Endodermal cell (in vitro differentiated cells): ENCODE measurements around the gene MAP3K20. TPM values are rescaled to one million over a fixed set of nuclear protein-coding genes. Genes with fewer than 3 reads are reported as not detected.

ENCODE experiments used
- DNase-seq: peaks from one replicate; pipeline ENCODE4 v3.0.0-alpha.2; 2017
- H3K27ac ChIP-seq: 2 replicates; pipeline ENCODE4 v1.5.1; 2013; ENCODE audit warnings: mild to moderate bottlenecking, low read depth, low read length, moderate library complexity
- H3K27me3 ChIP-seq: 2 replicates; pipeline ENCODE4 v1.6.1; 2013; ENCODE audit warnings: mild to moderate bottlenecking, low read length, moderate library complexity; ENCODE audit not compliant: insufficient read depth, control insufficient read depth, poor library complexity, severe bottlenecking
- H3K36me3 ChIP-seq: 2 replicates; pipeline ENCODE4 v1.7.0; 2013; ENCODE audit warnings: mild to moderate bottlenecking, low read length, moderate library complexity; ENCODE audit not compliant: control insufficient read depth, insufficient read depth
- H3K4me1 ChIP-seq: one replicate; pipeline ENCODE4 v1.7.0; 2013; ENCODE audit warnings: low read length; ENCODE audit not compliant: control insufficient read depth, insufficient read depth
- H3K4me3 ChIP-seq: 2 replicates; pipeline ENCODE4 v1.5.1; 2013; ENCODE audit warnings: mild to moderate bottlenecking, low read length, moderate library complexity
- H3K9ac ChIP-seq: 2 replicates; pipeline ENCODE4 v1.6.1; 2013; ENCODE audit warnings: mild to moderate bottlenecking, low read length, moderate library complexity; ENCODE audit not compliant: poor library complexity, severe bottlenecking; ENCODE audit errors: extremely low read depth
- H3K9me3 ChIP-seq: 2 replicates; pipeline ENCODE4 v1.6.1; 2013; ENCODE audit warnings: mild to moderate bottlenecking, low read length, moderate library complexity; ENCODE audit not compliant: control insufficient read depth
- H3K27ac Mint-ChIP-seq: 2 replicates; pipeline ENCODE4 v1.8.0; 2020; ENCODE audit warnings: mixed read lengths
- H3K27me3 Mint-ChIP-seq: 2 replicates; pipeline ENCODE4 v1.8.0; 2021; ENCODE audit warnings: mild to moderate bottlenecking, mixed read lengths; ENCODE audit not compliant: insufficient read depth
- H3K36me3 Mint-ChIP-seq: 2 replicates; pipeline ENCODE4 v1.8.0; 2020; ENCODE audit warnings: low read depth, mixed read lengths
- H3K4me1 Mint-ChIP-seq: 2 replicates; pipeline ENCODE4 v1.8.0; 2020; ENCODE audit warnings: mixed read lengths
- H3K4me3 Mint-ChIP-seq: 2 replicates; pipeline ENCODE4 v1.8.0; 2020; ENCODE audit warnings: mild to moderate bottlenecking, moderate library complexity, mixed read lengths
- H3K9me3 Mint-ChIP-seq: 2 replicates; pipeline ENCODE4 v1.8.0; 2020; ENCODE audit warnings: mild to moderate bottlenecking, mixed read lengths
- whole genome bisulfite sequencing, 2 experiments: methylation state at CpG; one replicate each; pipeline versions ENCODE4 v1.1.5 to v1.1.7; 2013; ENCODE audit warnings: missing lambda C conversion rate in 2 of 2, mixed read lengths in 1 of 2; ENCODE audit not compliant: insufficient coverage in 1 of 2, insufficient read length in 1 of 2; 5-methylcytosine and 5-hydroxymethylcytosine counted together
- total RNA-seq, 2 donors: library from RNA; stranded (reverse); fragmentation: NEBNext Ultra II Directional in 1 of 2; extraction: Animal tissue kit (Norgen Biotek cat#: 25700) in 1 of 2; gene quantifications; 2 replicates in 1 of 2; 3 replicates in 1 of 2; pipeline ENCODE4 v1.2.1, GENCODE V29; 2021
- TF ChIP-seq, protein P1 (sequence below): fragments of 200-600 bp; sonication (generic); conservative IDR thresholded peaks from 2 replicates; pipeline ENCODE4 v1.5.0; 2021; ENCODE audit warnings: antibody characterized with exemption, mild to moderate bottlenecking

The MAP3K20 gene
- total RNA-seq, 2 donors from 2014 or later, result 29.4 to 29.9 TPM

DNA sequence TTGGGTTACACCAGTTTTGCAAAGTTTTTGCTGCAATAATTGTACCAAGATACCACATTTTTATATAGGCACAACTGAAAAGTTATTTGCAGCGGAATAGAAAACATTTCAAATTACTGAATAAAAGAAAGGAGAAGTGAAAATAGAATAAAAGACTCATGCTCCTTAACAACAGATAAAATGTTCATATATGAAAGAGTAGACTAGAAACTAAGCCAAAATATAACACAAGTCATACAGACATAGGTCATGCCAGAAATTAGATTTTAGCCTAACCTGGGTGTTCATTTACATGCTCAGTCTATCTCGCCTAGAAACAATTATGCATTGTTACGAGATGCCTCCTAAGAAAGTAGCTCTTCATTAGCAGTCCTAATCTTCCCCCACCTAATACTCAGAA lies 16.4 kb upstream of the MAP3K20 start:
- TF ChIP-seq, protein P1, sequence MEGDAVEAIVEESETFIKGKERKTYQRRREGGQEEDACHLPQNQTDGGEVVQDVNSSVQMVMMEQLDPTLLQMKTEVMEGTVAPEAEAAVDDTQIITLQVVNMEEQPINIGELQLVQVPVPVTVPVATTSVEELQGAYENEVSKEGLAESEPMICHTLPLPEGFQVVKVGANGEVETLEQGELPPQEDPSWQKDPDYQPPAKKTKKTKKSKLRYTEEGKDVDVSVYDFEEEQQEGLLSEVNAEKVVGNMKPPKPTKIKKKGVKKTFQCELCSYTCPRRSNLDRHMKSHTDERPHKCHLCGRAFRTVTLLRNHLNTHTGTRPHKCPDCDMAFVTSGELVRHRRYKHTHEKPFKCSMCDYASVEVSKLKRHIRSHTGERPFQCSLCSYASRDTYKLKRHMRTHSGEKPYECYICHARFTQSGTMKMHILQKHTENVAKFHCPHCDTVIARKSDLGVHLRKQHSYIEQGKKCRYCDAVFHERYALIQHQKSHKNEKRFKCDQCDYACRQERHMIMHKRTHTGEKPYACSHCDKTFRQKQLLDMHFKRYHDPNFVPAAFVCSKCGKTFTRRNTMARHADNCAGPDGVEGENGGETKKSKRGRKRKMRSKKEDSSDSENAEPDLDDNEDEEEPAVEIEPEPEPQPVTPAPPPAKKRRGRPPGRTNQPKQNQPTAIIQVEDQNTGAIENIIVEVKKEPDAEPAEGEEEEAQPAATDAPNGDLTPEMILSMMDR, result no peak
- 98% methylated on average over 3 of the region's 3 CpGs; no CpG with 5 or more reads in 1 of the 2 experiments for WGBS, 2 experiments
- no peaks in the 10 kb centered on the region for H3K9me3 Mint-ChIP-seq
- no peak for DNase-seq
- H3K4me1 Mint-ChIP-seq, result no peaks in the 10 kb centered on the region
- H3K27me3 Mint-ChIP-seq, result peaks cover 9% of the 10 kb centered on the region
- H3K9ac ChIP-seq, result no peak overlapping the region
- H3K36me3 Mint-ChIP-seq, result no peaks in the 10 kb centered on the region
- no peak overlapping the region for H3K27ac Mint-ChIP-seq
- no peak overlapping the region for H3K4me3 Mint-ChIP-seq
- peaks cover 10% of the 10 kb centered on the region for H3K9me3 ChIP-seq
- no peaks in the 10 kb centered on the region for H3K27me3 ChIP-seq
- H3K4me3 ChIP-seq, result no peak overlapping the region
- H3K27ac ChIP-seq, result no peak overlapping the region
- H3K4me1 ChIP-seq, result no peaks in the 10 kb centered on the region
- H3K36me3 ChIP-seq, result no peaks in the 10 kb centered on the region

DNA sequence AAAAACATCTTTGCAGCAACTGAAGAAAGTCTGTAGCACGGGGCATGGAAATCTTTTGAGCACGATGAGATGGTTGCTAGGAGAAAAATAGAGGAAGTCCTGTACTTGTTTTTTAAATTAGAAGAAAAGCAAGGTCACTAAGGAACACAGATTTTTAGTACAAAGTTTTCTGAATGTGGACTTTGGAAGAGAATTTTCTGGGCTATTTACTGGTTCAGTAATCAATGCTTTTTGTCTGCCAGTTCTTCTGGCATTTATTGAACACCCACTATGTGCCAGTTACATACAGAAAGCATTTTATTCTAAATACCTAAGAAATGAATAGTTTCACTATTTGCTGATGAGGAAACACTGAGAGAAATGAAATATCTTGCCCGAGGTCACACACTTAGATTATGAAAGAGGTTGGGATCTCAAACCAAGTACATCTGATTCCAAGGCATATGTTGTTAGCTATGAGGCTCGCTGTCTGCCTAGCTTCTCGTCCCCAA lies 15.6 kb upstream of the MAP3K20 start:
- Histone ChIP-seq H3K9me3 (peaks cover 10% of the 10 kb centered on the region), H3K27ac (no peak overlapping the region), H3K4me3 (no peak overlapping the region), H3K27me3 (no peaks in the 10 kb centered on the region), H3K4me1 (no peaks in the 10 kb centered on the region), H3K36me3 (no peaks in the 10 kb centered on the region), H3K9ac (no peak overlapping the region)
- TF ChIP-seq, protein P1, result no peak
- Mint-ChIP-seq H3K27me3 (peaks cover 9% of the 10 kb centered on the region), H3K4me3 (no peak overlapping the region), H3K27ac (no peak overlapping the region), H3K9me3 (no peaks in the 10 kb centered on the region), H3K4me1 (no peaks in the 10 kb centered on the region), H3K36me3 (no peaks in the 10 kb centered on the region)
- no peak for DNase-seq
- 77 to 84% methylated on average over 4 to 5 of the region's 5 CpGs for WGBS, 2 experiments

DNA sequence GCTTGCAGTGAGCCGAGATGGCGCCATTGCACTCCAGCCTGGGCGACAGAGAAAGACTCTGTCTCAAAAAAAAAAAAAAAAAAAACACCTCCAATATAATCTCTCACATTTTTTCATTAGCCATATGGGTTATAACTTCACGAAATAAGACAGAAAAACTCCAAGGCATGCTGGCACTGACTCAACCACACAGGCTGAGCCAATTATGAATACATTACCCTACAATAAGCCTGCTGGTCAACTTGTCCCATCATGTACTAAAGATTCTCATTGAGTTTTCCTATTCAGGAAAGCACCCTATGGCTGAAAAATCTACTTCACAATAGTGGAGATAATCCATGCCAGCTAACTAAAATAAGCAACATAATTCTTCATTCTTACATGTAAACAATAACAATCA lies 12.8 kb upstream of the MAP3K20 start:
- 96 to 100% methylated on average over 1 to 4 of the region's 4 CpGs for WGBS, 2 experiments
- peaks cover 9% of the 10 kb centered on the region for H3K9me3 ChIP-seq

More for the DNA sequence above, 12.8 kb upstream of the MAP3K20 start:
- no peak overlapping the region for H3K4me3 Mint-ChIP-seq
- Histone ChIP-seq H3K36me3 (no peaks in the 10 kb centered on the region), H3K4me1 (no peaks in the 10 kb centered on the region), H3K9ac (no peak overlapping the region), H3K27me3 (no peaks in the 10 kb centered on the region), H3K27ac (no peak overlapping the region), H3K4me3 (no peak overlapping the region)
- H3K27me3 Mint-ChIP-seq, result no peaks in the 10 kb centered on the region
- H3K27ac Mint-ChIP-seq, result no peak overlapping the region
- TF ChIP-seq, protein P1, result no peak
- no peaks in the 10 kb centered on the region for H3K9me3 Mint-ChIP-seq
- H3K4me1 Mint-ChIP-seq, result no peaks in the 10 kb centered on the region
- H3K36me3 Mint-ChIP-seq, result no peaks in the 10 kb centered on the region
- DNase-seq, result no peak
